SU-DHL-6 (cell line): Measurements from ENCODE around the gene FRMPD4.
"Not testable (repeated sequence)": the region's sequence is repeated elsewhere in the genome, so short reads cannot be mapped to it uniquely, and the experiment has no call there.

Source experiments
- EZH2phosphoT487 ChIP-seq: fragments of 200-600 bp; sonication (generic), shearing (Covaris generic); conservative IDR thresholded peaks from 2 replicates; pipeline ENCODE4 v1.6.1; 2018; ENCODE audit warnings: mild to moderate bottlenecking, antibody characterized with exemption, low read length, moderate library complexity, mixed read lengths
- TF ChIP-seq, protein P1 (sequence below): fragments of 200-600 bp; sonication (generic); IDR thresholded peaks from one replicate; pipeline ENCODE4 v1.5.1; 2017; ENCODE audit warnings: antibody characterized with exemption, mild to moderate bottlenecking, low read length, moderate library complexity; ENCODE audit not compliant: insufficient read depth, poor library complexity, severe bottlenecking

DNA sequence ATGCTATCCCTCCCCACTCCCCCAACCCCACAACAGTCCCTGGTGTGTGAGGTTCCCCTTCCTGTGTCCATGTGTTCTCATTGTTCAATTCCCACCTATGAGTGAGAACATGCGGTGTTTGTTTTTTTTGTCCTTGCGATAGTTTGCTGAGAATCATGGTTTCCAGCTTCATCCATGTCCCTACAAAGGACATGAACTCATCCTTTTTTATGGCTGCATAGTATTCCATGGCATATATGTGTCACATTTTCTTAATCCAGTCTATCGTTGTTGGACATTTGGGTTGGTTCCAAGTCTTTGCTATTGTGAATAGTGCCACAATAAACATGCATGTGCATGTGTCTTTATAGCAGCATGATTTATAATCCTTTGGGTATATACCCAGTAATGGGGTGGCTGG is 25.9 kb downstream of the FRMPD4 start:
- TF ChIP-seq, protein P1, sequence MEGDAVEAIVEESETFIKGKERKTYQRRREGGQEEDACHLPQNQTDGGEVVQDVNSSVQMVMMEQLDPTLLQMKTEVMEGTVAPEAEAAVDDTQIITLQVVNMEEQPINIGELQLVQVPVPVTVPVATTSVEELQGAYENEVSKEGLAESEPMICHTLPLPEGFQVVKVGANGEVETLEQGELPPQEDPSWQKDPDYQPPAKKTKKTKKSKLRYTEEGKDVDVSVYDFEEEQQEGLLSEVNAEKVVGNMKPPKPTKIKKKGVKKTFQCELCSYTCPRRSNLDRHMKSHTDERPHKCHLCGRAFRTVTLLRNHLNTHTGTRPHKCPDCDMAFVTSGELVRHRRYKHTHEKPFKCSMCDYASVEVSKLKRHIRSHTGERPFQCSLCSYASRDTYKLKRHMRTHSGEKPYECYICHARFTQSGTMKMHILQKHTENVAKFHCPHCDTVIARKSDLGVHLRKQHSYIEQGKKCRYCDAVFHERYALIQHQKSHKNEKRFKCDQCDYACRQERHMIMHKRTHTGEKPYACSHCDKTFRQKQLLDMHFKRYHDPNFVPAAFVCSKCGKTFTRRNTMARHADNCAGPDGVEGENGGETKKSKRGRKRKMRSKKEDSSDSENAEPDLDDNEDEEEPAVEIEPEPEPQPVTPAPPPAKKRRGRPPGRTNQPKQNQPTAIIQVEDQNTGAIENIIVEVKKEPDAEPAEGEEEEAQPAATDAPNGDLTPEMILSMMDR, result not testable (repeated sequence)
- TF ChIP-seq EZH2phosphoT487, result not testable (repeated sequence)
